Heart left ventricle (tissue), 13 donors: ENCODE results near the gene ASAP2.

ENCODE experiments used
- CTCF ChIP-seq, 12 donors: fragments of 200-600 bp; sonication (generic) in 4 of 12; IDR thresholded peaks; one replicate each; pipeline versions ENCODE4 v1.5.0 to v1.8.0; 2018 to 2022; ENCODE audit warnings: antibody characterized with exemption in 12 of 12, mild to moderate bottlenecking in 5 of 12
- POLR2A ChIP-seq, 2 donors: fragments of 450-650 bp; IDR thresholded peaks; one replicate each; pipeline ENCODE4 v1.6.1; 2017; ENCODE audit warnings: antibody characterized with exemption in 2 of 2, mild to moderate bottlenecking in 2 of 2, moderate library complexity in 2 of 2
- donor health status: ischemic (EF 13 %, LVEDD 7.1; RV severe dilation, severe dysfunction).
- donor health status: DM: no; HTN: yes; CAD: no.
- donor health status: DM: no; HTN: no; CAD: no.
- donor health status: ischemic (EF 25% LVEDD 6.9; RV normal size, moderate dysfunction).
- donor health status: ischemic (EF 25% LVEDD 5.7; RV mildly dilated, moderate dysfunction).
- donor health status: ischemic (EF 35%, LVEDD 5.7; RV mildly dilated, moderate dysfunction).
- donor health status: nonischemic (EF 11% LVEDD 7.7; RV severe dilation, severe dysfunction).
- donor health status: DM: yes; HTN: yes; CAD: no.
- donor health status: PGD.
- donor health status: ischemic (EF 29% LVEDD 5.4; RV normal size, mild dysfunction).
- donor health status: nonischemic (EF 23%, LVEDD 6.1; RV moderate dilation, normal function).

GRCh38 chr2:9332853-9333245, 126.2 kb downstream of the ASAP2 start:
- TF ChIP-seq CTCF (IDR thresholded peaks at IDR 0.05), result no peak
- no peak for TF ChIP-seq POLR2A (IDR thresholded peaks at IDR 0.05)
